B cell (primary cell): ENCODE measurements around the gene PRDM9. TPM values are rescaled to one million over a fixed set of nuclear protein-coding genes. Genes with fewer than 3 reads are reported as not detected.

ENCODE experiments used
- ATAC-seq: fragments of 200-7000 bp; cut with Tn5 transposase; one replicate; pipeline ENCODE4 v1.10.0; 2021; ENCODE audit warnings: low read depth, mild to moderate bottlenecking, moderate number of reproducible peaks, moderate library complexity
- CTCF ChIA-PET: fragments of 350-600 bp; sonication (Branson Sonifier 250); formaldehyde crosslinking; loops from one replicate; lab custom pipeline; 2021; ENCODE audit warnings: antibody characterized with exemption, inconsistent platforms; lab: Charles Lee
- POLR2A ChIA-PET: fragments of 350-600 bp; sonication (Branson Sonifier 250); formaldehyde crosslinking; loops from one replicate; lab custom pipeline; 2021; ENCODE audit warnings: antibody characterized with exemption; lab: Charles Lee
- DNase-seq: peaks from one replicate; pipeline ENCODE4 v3.0.0; 2013
- H2AFZ ChIP-seq: 2 replicates; pipeline ENCODE4 v1.6.1; 2012; ENCODE audit warnings: mild to moderate bottlenecking, low read depth, low read length; ENCODE audit not compliant: insufficient read depth, poor library complexity, severe bottlenecking
- H3K27ac ChIP-seq, 2 donors: 1 replicate in 1 of 2; 2 replicates in 1 of 2; pipeline ENCODE4 v1.5.1; 2012 to 2013; ENCODE audit warnings: low read length in 2 of 2, mild to moderate bottlenecking in 2 of 2, moderate library complexity in 1 of 2
- H3K27me3 ChIP-seq, 4 experiments: fragments of 200-600 bp in 1 of 4; sonication (generic) in 1 of 4; replicated peaks in 1 of 4; 1 replicate in 2 of 4; 2 replicates in 2 of 4; pipeline versions ENCODE4 v1.6.1 to v1.7.0; 2013 to 2016; ENCODE audit warnings: low read length in 3 of 4, mild to moderate bottlenecking in 2 of 4, mixed read lengths in 1 of 4, moderate library complexity in 1 of 4; ENCODE audit not compliant: insufficient read depth in 4 of 4, control insufficient read depth in 3 of 4; ENCODE audit errors: control extremely low read depth in 1 of 4
- H3K36me3 ChIP-seq, 2 experiments: replicated peaks in 1 of 2; 1 replicate in 1 of 2; 2 replicates in 1 of 2; pipeline versions ENCODE4 v1.6.1 to v1.7.1; 2013; ENCODE audit warnings: low read length in 1 of 2; ENCODE audit not compliant: insufficient read depth in 2 of 2, control insufficient read depth in 1 of 2; ENCODE audit errors: control extremely low read depth in 1 of 2, extremely low read depth in 1 of 2
- H3K4me1 ChIP-seq, 2 donors: fragments of 200-600 bp in 1 of 2; sonication (generic) in 1 of 2; 1 replicate in 1 of 2; 2 replicates in 1 of 2; pipeline versions ENCODE4 v1.5.1 to v1.6.1; 2013 to 2017; ENCODE audit warnings: low read length in 2 of 2; ENCODE audit not compliant: control insufficient read depth in 2 of 2, insufficient read depth in 2 of 2
- H3K4me2 ChIP-seq: replicated peaks from 2 replicates; pipeline ENCODE3; 2012; ENCODE audit warnings: mild to moderate bottlenecking, low read depth, low read length; ENCODE audit not compliant: poor library complexity, severe bottlenecking
- H3K4me3 ChIP-seq, 5 experiments: fragments of 200-600 bp in 1 of 5; sonication (generic) in 1 of 5; 1 replicate in 3 of 5; 2 replicates in 2 of 5; pipeline versions ENCODE4 v1.5.1 to v1.7.0; 2011 to 2016; ENCODE audit warnings: low read length in 4 of 5, mild to moderate bottlenecking in 4 of 5, low read depth in 2 of 5, control low read depth in 1 of 5, moderate library complexity in 1 of 5; ENCODE audit not compliant: insufficient read depth in 1 of 5; ENCODE audit errors: control extremely low read depth in 1 of 5, extremely low read depth in 1 of 5
- H3K79me2 ChIP-seq: fragments of 200-600 bp; sonication (generic); one replicate; pipeline ENCODE4 v1.6.0; 2016; ENCODE audit warnings: low read length; ENCODE audit not compliant: control insufficient read depth, insufficient read depth
- H3K9ac ChIP-seq: fragments of 200-600 bp; sonication (generic); 2 replicates; pipeline ENCODE4 v1.6.1; 2017; ENCODE audit warnings: mild to moderate bottlenecking, low read length, moderate library complexity
- H3K9me3 ChIP-seq, 3 donors: one replicate each; pipeline versions ENCODE4 v1.6.1 to v1.7.1; 2013; ENCODE audit warnings: low read length in 2 of 3; ENCODE audit not compliant: control insufficient read depth in 2 of 3, insufficient read depth in 1 of 3; ENCODE audit errors: control extremely low read depth in 1 of 3
- H4K20me1 ChIP-seq: 2 replicates; pipeline ENCODE4 v1.6.0; 2012; ENCODE audit warnings: mild to moderate bottlenecking, low read length; ENCODE audit not compliant: insufficient read depth, control insufficient read depth, poor library complexity, severe bottlenecking
- H3K27ac Mint-ChIP-seq: one replicate; pipeline ENCODE4 v1.8.0; 2021; ENCODE audit warnings: mixed read lengths
- H3K27me3 Mint-ChIP-seq: one replicate; pipeline ENCODE4 v1.8.0; 2021; ENCODE audit warnings: mixed read lengths
- H3K4me1 Mint-ChIP-seq: one replicate; pipeline ENCODE4 v1.8.0; 2021; ENCODE audit warnings: mixed read lengths
- H3K4me3 Mint-ChIP-seq: one replicate; pipeline ENCODE4 v1.8.0; 2021; ENCODE audit warnings: mixed read lengths
- H3K9me3 Mint-ChIP-seq: one replicate; pipeline ENCODE4 v1.8.0; 2022; ENCODE audit warnings: mixed read lengths; ENCODE audit not compliant: insufficient read depth
- CTCF ChIP-seq: fragments of 200-600 bp; IDR thresholded peaks from one replicate; pipeline ENCODE4 v1.8.0; 2022; ENCODE audit warnings: antibody characterized with exemption, mild to moderate bottlenecking
- EZH2 ChIP-seq: IDR thresholded peaks from 2 replicates; pipeline ENCODE4 v1.6.1; 2012; ENCODE audit warnings: borderline replicate concordance, low read depth, mild to moderate bottlenecking, moderate library complexity, low read length; ENCODE audit not compliant: insufficient read depth, poor library complexity, severe bottlenecking
- WGBS: methylation state at CpG from one replicate; pipeline ENCODE4 v1.1.5; 2013; ENCODE audit warnings: missing lambda C conversion rate; ENCODE audit not compliant: insufficient coverage; 5-methylcytosine and 5-hydroxymethylcytosine counted together
- intact Hi-C: fragments of 100-400 bp; cut with micrococcal nuclease; formaldehyde crosslinking; loops from one replicate; pipeline ENCODE4 v1.10.0; 2022
- polyA minus RNA-seq: library from RNA; depleted of rRNA, polyadenylated mRNA; stranded (reverse); fragments of >200 nt; gene quantifications from 2 replicates; pipeline ENCODE4 v1.2.3, GENCODE V29; 2012
- polyA plus RNA-seq: library from polyadenylated mRNA; depleted of rRNA; stranded (reverse); fragments of >200 nt; gene quantifications from 2 replicates; pipeline ENCODE4 v1.2.3, GENCODE V29; 2012
- total RNA-seq, 2 donors: library from RNA; stranded (reverse); fragments of 120-200 nt in 1 of 2; gene quantifications; 1 replicate in 1 of 2; 2 replicates in 1 of 2; pipeline versions ENCODE4 v1.2.3 to v1.2.4, GENCODE V29; 2013 to 2022

Gene PRDM9
- total RNA-seq: not detected in 2 replicates
- total RNA-seq (2013): not detected
- polyA plus RNA-seq: not detected in 2 replicates
- not detected in 2 replicates for polyA minus RNA-seq

- WGBS: 75% methylated on average over 24 of the region's 27 CpGs
- Histone ChIP-seq H3K27me3 (no peaks in the 10 kb centered on the region), H3K9me3 (peaks cover 0 to 22% (median 0%) of the 10 kb centered on the region in 3 donors), H3K27ac (no peak within 1 kb of the TSS), H3K36me3 (no peaks in the 10 kb centered on the region), H3K4me2 (no peak within 1 kb of the TSS), H3K4me3 (no peak within 1 kb of the TSS), H2AFZ (no peak within 1 kb of the TSS), H3K4me1 (no peaks in the 10 kb centered on the region), H3K9ac (no peak within 1 kb of the TSS), H3K79me2 (no peaks in the 10 kb centered on the region), H4K20me1 (no peaks in the 10 kb centered on the region)
- Mint-ChIP-seq H3K4me1 (no peaks in the 10 kb centered on the region), H3K9me3 (peaks cover 6% of the 10 kb centered on the region), H3K27me3 (no peaks in the 10 kb centered on the region), H3K27ac (no peak within 1 kb of the TSS), H3K4me3 (no peak within 1 kb of the TSS)
- no peak for TF ChIP-seq CTCF
- DNase-seq: peak; percentile 44
- ChIA-PET CTCF (no interaction called here), POLR2A (no interaction called here)
- intact Hi-C loops: no loop called here
- no peak for ATAC-seq
These were observed at the start of gene PRDM9 for GRCh38 chr5:23507278-23507685. Gene PRDM9, plus strand, starts transcription at chr5:23507609. Its CDS starts 1,425 bp downstream, at chr5:23509034.

- no peak overlapping the region for H2AFZ ChIP-seq
- peaks cover 0 to 4% (median 0%) of the 10 kb centered on the region in 3 donors for H3K9me3 ChIP-seq
- Mint-ChIP-seq H3K27me3 (no peaks in the 10 kb centered on the region), H3K4me1 (no peaks in the 10 kb centered on the region), H3K4me3 (no peak overlapping the region), H3K9me3 (no peaks in the 10 kb centered on the region), H3K27ac (no peak overlapping the region)
- no peak for TF ChIP-seq CTCF
- no peak for TF ChIP-seq EZH2
- H3K27me3 ChIP-seq: no peaks in the 10 kb centered on the region
- no peak overlapping the region for H3K4me3 ChIP-seq
- DNase-seq (no peak), ATAC-seq (no peak)
- no peak overlapping the region for H3K9ac ChIP-seq
- no peaks in the 10 kb centered on the region for H3K4me1 ChIP-seq
- ChIA-PET POLR2A (no interaction called here), CTCF (no interaction called here)
- 83% methylated on average over 1 of the region's 3 CpGs for WGBS
- no peaks in the 10 kb centered on the region for H4K20me1 ChIP-seq
- H3K27ac ChIP-seq: no peak overlapping the region
- intact Hi-C loops: no loop called here
- H3K79me2 ChIP-seq: no peaks in the 10 kb centered on the region
- no peak overlapping the region for H3K4me2 ChIP-seq
- H3K36me3 ChIP-seq: no peaks in the 10 kb centered on the region
These were observed 49.6 kb upstream of the PRDM9 start for GRCh38 chr5:23457780-23458179.
